Measurements from ENCODE around the gene DCST1.

GRCh38 chr1:155038602-155039307 lies 5.1 kb downstream of the DCST1 start:
- no peak for TF ChIP-seq POLR2A (IDR thresholded peaks at IDR 0.05; ENCODE audit: low read length)
- TF ChIP-seq GATA1 (IDR thresholded peaks at IDR 0.05; ENCODE audit: low read depth, low read length): no peak

Data from erythroblast (primary cell).